GM21619 (cell line): Measurements from ENCODE around the gene MAPK11.
"Not testable (repeated sequence)": the region's sequence is repeated elsewhere in the genome, so short reads cannot be mapped to it uniquely, and the experiment has no call there.

Source experiments
- ATAC-seq: cut with Tn5 transposase; IDR thresholded peaks from one replicate; pipeline ENCODE4 v1.9.1; 2021; ENCODE audit not compliant: unreplicated experiment

Gene MAPK11

GRCh38 chr22:50278956-50279619 lies 8.9 kb upstream of the MAPK11 start:
- no peak for ATAC-seq

DNA sequence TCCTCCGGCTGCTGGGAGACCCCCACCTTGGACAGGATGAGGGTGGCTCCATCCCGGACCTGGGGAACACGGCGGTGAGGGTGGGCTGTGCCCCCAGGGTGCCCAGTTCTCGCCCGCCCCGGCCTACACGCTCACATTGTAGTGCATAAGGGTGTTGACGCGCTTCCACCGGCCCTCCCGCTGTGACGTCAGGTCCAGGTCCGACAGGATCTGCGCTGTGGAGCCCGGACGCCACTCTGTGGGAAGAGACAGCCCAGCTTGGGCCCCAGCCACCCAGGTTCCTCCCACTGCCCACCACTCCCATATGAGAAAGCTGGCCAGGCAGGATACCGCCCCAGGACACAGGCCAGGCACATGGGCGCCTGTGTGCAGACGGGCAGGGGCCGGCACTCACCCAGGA lies 8.3 kb upstream of the MAPK11 start:
- ATAC-seq: no peak

GRCh38 chr22:50277761-50278160 lies 7.6 kb upstream of the MAPK11 start:
- ATAC-seq: no peak

- peak; percentile 45 for ATAC-seq
These were observed 6.0 kb upstream of the MAPK11 start for GRCh38 chr22:50276143-50276542.

DNA sequence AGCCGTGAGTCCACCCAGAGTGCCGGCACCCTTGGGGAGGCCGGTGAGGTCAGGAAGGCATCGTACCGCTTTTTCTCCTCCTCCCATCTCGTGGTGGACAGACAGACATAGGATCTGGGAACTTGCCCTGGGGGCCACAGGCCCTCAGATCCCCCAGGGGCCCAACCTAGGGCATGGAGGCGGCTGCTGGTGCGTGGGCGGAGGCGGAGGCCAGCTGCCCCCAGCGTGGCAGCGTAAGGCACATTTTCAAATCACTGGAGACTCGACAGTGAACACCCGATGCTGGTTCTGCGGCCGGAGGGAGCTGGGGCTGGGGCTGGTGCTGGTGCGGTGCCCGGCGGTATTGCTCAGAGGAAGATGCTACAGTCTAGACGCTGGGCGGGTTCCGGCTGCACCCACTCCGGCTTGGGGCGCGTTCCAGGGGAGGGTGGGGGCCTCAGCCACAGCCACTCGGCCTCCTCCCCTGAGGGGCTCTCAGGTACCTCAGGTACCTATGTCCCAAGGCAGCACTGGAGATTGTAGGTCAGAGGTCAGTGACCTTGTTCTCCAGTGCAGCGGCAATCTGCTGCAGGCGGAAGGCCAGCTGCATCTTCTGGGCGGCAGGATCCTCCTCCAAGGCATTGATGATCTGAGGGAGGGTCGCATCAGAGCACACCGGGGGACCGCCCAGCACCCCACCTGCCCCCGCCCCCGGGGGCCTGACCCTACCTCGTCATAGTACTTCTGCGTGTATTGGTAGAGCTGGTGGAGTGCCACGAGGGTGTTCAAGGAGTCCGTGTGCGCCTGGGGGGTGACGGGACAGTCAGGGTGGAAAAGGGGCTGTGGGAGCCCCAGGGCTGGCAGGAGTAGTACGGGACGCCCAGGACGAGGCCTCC lies 5.2 kb upstream of the MAPK11 start:
- no peak for ATAC-seq

DNA sequence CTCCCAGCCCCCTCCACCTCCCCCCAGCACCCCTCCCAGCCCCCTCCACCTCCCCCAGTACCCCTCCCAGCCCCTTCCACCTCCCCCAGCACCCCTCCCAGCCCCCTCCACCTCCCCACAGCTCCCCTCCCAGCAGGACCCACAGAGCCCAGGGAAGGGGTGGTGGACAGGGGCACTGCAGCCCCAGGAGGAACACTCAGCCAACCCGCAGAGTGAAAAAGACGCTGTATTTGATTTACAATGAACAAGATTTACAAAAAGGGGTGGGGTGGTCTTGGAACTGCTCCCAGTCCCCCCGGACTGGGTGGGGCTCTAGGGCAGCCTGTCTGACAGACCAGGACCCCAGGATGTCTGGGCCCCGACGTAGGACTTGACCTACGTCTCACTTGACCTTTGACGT lies 4.6 kb upstream of the MAPK11 start:
- ATAC-seq: no peak

DNA sequence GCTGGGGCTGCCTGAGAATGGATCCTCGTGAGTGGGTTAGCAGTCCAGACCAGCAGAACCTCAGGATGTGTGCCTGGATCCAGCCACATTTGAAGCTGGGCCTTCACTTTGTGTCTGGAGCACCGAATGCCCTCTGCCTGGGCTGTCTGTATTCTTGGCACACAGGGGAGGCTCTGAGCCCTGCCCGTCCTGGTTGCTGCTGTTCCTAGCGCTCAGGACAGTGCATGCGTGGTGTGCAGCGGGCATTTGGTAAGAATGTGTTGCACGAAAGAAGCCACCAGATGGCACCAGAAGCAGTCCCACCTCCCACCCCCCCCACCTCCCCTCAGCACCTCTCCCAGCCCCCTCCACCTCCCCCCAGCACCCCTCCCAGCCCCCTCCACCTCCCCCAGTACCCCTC lies 4.1 kb upstream of the MAPK11 start:
- no peak for ATAC-seq

GRCh38 chr22:50273781-50274180 lies 3.6 kb upstream of the MAPK11 start:
- not testable (repeated sequence) for ATAC-seq

- ATAC-seq: not testable (repeated sequence)
These were observed 3.2 kb upstream of the MAPK11 start for GRCh38 chr22:50273352-50273751.

GRCh38 chr22:50272044-50272802 lies 2.0 kb upstream of the MAPK11 start:
- no peak for ATAC-seq

DNA sequence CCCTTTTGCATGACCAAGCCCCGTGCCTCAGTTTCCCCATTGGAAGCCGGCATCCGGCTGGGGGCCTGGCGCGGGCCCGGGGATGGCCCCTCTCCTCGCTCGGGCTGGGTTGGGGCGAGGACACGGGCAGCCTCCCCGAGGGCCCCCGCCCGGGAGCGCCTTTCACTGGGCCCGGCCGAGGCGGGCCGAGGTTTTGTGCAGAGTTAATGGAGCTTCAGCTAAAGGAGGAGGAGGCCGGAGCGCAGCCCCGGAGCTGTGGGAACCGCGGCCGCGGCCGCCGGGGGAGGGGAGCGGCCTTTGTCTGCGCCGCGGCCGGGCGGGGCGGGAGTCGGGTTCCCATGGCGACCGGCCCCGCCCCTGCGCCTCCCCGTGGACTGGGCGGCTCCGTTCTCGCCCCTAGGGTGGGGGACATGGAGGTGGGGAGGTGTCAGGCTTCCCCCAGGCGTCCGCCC lies 1.4 kb upstream of the MAPK11 start:
- ATAC-seq: no peak

- no peak for ATAC-seq
These were observed 650 bp upstream of the MAPK11 start for GRCh38 chr22:50270666-50271394.

GRCh38 chr22:50269573-50269969 lies 609 bp downstream of the MAPK11 start:
- ATAC-seq: no peak

GRCh38 chr22:50268655-50269113 lies 1.5 kb downstream of the MAPK11 start:
- ATAC-seq: no peak

DNA sequence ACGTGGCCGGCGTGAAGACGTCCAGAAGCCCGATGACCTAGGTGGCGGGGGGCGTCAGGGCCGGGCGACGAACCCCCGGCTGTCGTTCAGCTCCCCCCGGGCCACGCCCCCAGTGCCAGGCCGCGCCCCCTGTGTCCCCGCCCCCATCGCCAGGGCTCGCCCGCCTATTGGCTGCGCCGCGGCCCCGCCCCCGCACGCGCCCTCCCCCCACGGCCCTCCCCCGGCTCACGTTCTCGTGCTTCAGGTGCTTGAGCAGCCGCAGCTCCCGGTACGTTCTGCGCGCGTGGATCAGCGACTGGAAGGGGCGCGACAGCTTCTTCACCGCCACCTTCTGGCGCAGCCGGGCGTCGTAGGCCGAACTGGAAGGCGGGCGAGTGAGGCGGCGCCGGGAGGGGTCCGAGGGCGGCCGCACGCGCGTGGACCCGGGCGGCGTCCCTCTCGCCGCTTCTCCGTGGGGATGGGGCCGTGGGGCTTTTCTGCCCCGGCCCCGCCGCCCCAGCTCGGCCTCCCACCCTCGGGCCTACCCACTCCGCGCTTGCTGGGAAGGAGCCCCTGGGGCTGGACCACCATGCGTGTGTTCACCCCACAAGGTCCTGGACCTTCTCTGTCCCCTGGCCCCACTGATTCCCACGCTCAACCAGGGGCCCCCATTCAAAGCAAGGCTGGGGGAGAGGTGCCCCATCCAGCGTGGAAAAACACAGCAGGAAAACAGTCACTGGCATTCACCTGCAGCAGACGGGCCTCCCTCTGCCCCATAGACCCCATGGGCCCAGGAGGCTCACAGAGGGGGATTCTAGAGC lies 2.4 kb downstream of the MAPK11 start:
- no peak for ATAC-seq

GRCh38 chr22:50266994-50267393 lies 3.2 kb downstream of the MAPK11 start:
- ATAC-seq: no peak

DNA sequence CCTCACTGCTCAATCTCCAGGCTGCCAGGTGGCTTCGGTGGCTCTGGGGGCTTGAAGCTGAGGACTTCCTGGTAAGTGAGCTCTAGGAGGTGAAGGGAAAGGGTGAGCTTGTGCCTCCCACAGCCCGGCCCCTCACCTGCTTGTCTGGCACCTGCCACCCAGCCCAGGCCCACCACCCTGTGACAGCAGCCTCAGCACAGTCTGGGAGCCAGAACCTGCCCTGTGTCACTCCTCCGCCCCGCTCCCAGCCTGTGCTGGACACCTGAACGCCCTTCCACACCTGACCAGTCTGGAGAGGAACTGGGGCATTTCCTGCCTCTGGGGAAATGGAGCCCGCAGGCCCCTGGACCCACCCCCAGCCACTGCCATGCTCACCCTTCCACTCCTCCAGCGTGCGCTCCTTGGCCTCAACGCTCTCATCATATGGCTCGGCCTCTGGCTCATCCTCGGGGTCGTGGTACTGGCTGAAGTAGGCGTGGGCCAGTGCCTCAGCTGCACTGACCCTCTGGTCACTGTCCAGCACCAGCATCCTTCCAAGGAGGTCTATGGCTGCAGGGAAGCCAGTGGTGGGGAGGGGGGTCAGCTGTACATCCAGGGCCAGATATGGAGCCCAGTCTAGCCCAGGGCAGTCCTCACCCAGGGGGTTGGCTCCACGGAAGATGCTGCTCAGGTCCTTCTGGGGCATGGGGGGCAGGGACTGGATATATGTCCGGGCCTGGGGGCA lies 5.1 kb downstream of the MAPK11 start:
- ATAC-seq: no peak

- ATAC-seq: no peak
These were observed 6.0 kb downstream of the MAPK11 start for GRCh38 chr22:50264104-50264745.
